WTC11 (cell line): ENCODE results near the gene DTX4. TPM values are rescaled to one million over a fixed set of nuclear protein-coding genes. Genes with fewer than 3 reads are reported as not detected.

ENCODE experiments used
- ATAC-seq: fragments of 200-7000 bp; cut with Tn5 transposase; 2 replicates; pipeline ENCODE4 v1.10.0; 2021; ENCODE audit warnings: mild to moderate bottlenecking, moderate library complexity
- CTCF ChIA-PET: fragments of 300-600 bp; sonication (Branson Sonifier 250); formaldehyde crosslinking; loops from one replicate; lab custom pipeline; 2021; ENCODE audit warnings: antibody characterized with exemption; lab: Charles Lee
- POLR2A ChIA-PET: fragments of 350-600 bp; sonication (Branson Sonifier 250); formaldehyde crosslinking; loops from one replicate; lab custom pipeline; 2021; ENCODE audit warnings: antibody characterized with exemption; lab: Charles Lee
- DNase-seq: peaks from one replicate; pipeline ENCODE4 v3.0.0; 2021; ENCODE audit warnings: low spot score
- H3K27ac Mint-ChIP-seq: 2 replicates; pipeline ENCODE4 v1.8.0; 2021; ENCODE audit warnings: mixed read lengths
- H3K27me3 Mint-ChIP-seq: 2 replicates; pipeline ENCODE4 v1.8.0; 2021; ENCODE audit warnings: low read depth, mild to moderate bottlenecking, moderate library complexity, mixed read lengths
- H3K36me3 Mint-ChIP-seq: 2 replicates; pipeline ENCODE4 v1.8.0; 2021; ENCODE audit warnings: mixed read lengths
- H3K4me1 Mint-ChIP-seq: 2 replicates; pipeline ENCODE4 v1.8.0; 2022; ENCODE audit warnings: mixed read lengths
- H3K4me3 Mint-ChIP-seq: 2 replicates; pipeline ENCODE4 v1.8.0; 2021; ENCODE audit warnings: mild to moderate bottlenecking, moderate library complexity, mixed read lengths
- H3K9me3 Mint-ChIP-seq: 2 replicates; pipeline ENCODE4 v1.8.0; 2021; ENCODE audit warnings: mixed read lengths
- ATF2 ChIP-seq: sonication (generic); formaldehyde crosslinking; IDR thresholded peaks from 2 replicates; pipeline ENCODE4 v1.8.1; 2022; ENCODE audit warnings: low read depth, missing genetic modification reagents, borderline replicate concordance
- E2F1 ChIP-seq: sonication (generic); formaldehyde crosslinking; IDR thresholded peaks from 2 replicates; pipeline ENCODE4 v1.8.0; 2022; ENCODE audit warnings: mild to moderate bottlenecking, missing genetic modification reagents
- GABPB1 ChIP-seq: sonication (generic); formaldehyde crosslinking; IDR thresholded peaks from 2 replicates; pipeline ENCODE4 v1.8.1; 2023; ENCODE audit warnings: mild to moderate bottlenecking, missing genetic modification reagents
- IRF2 ChIP-seq: sonication (generic); formaldehyde crosslinking; IDR thresholded peaks from 2 replicates; pipeline ENCODE4 v1.8.0; 2022; ENCODE audit warnings: low read depth, missing genetic modification reagents, borderline replicate concordance
- NFATC4 ChIP-seq: fragments of 250-450 bp; sonication (Bioruptor Pico); IDR thresholded peaks from 2 replicates; pipeline ENCODE4 v1.9.0; 2021; ENCODE audit warnings: mild to moderate bottlenecking
- NFE2L1 ChIP-seq: sonication (generic); formaldehyde crosslinking; IDR thresholded peaks from 2 replicates; pipeline ENCODE4 v1.8.1; 2023; ENCODE audit warnings: missing genetic modification reagents
- PRDM15 ChIP-seq: sonication (generic); formaldehyde crosslinking; IDR thresholded peaks from 2 replicates; pipeline ENCODE4 v1.8.0; 2022; ENCODE audit warnings: missing genetic modification reagents
- PREB ChIP-seq: sonication (generic); formaldehyde crosslinking; IDR thresholded peaks from 2 replicates; pipeline ENCODE4 v1.8.1; 2022; ENCODE audit warnings: mild to moderate bottlenecking, missing genetic modification reagents, moderate library complexity, borderline replicate concordance
- TCF7 ChIP-seq: sonication (generic); formaldehyde crosslinking; IDR thresholded peaks from 2 replicates; pipeline ENCODE4 v1.8.0; 2022; ENCODE audit warnings: mild to moderate bottlenecking, low read depth, missing genetic modification reagents, moderate library complexity
- TEAD1 ChIP-seq: sonication (generic); formaldehyde crosslinking; IDR thresholded peaks from 2 replicates; pipeline ENCODE4 v1.8.0; 2022; ENCODE audit warnings: mild to moderate bottlenecking, missing genetic modification reagents
- TEAD4 ChIP-seq: sonication (generic); formaldehyde crosslinking; IDR thresholded peaks from 2 replicates; pipeline ENCODE4 v1.8.0; 2022; ENCODE audit warnings: mild to moderate bottlenecking, missing genetic modification reagents
- ZMAT4 ChIP-seq: fragments of 250-450 bp; sonication (Bioruptor Pico); IDR thresholded peaks from 2 replicates; pipeline ENCODE4 v1.9.0; 2021; ENCODE audit warnings: mild to moderate bottlenecking
- ZNF232 ChIP-seq: sonication (generic); formaldehyde crosslinking; IDR thresholded peaks from 2 replicates; pipeline ENCODE4 v1.8.0; 2022; ENCODE audit warnings: mild to moderate bottlenecking, missing genetic modification reagents
- ZNF423 ChIP-seq: fragments of 250-450 bp; sonication (Bioruptor Pico); IDR thresholded peaks from 2 replicates; pipeline ENCODE4 v2.1.2; 2022; ENCODE audit warnings: mild to moderate bottlenecking, moderate library complexity
- ZNF532 ChIP-seq: fragments of 250-450 bp; sonication (Bioruptor Pico); IDR thresholded peaks from 2 replicates; pipeline ENCODE4 v1.9.0; 2021; ENCODE audit warnings: mild to moderate bottlenecking, borderline replicate concordance
- total RNA-seq: library from RNA; stranded (reverse); gene quantifications from 3 replicates; pipeline ENCODE4 v1.2.3, GENCODE V29; 2021

Gene DTX4
- total RNA-seq, 1 experiment from 2014 or later: 15.5 TPM

- no peak for TF ChIP-seq ZNF532 (CRISPR knock-in tag)
- TF ChIP-seq IRF2 (CRISPR knock-in tag): no peak
- no peak for TF ChIP-seq NFE2L1 (CRISPR knock-in tag)
- TF ChIP-seq ZNF232 (CRISPR knock-in tag): no peak
- no peak for TF ChIP-seq TEAD4
- no peak for TF ChIP-seq ZMAT4 (CRISPR knock-in tag)
- no peak for TF ChIP-seq PREB (CRISPR knock-in tag)
- no peak for TF ChIP-seq NFATC4 (CRISPR knock-in tag)
- no peak for TF ChIP-seq TEAD1 (CRISPR knock-in tag)
- TF ChIP-seq GABPB1 (CRISPR knock-in tag): no peak
- TF ChIP-seq TCF7 (CRISPR knock-in tag): no peak
- no peak for TF ChIP-seq PRDM15
- TF ChIP-seq E2F1 (CRISPR knock-in tag): no peak
- TF ChIP-seq ATF2 (CRISPR knock-in tag): no peak
- no peak for TF ChIP-seq ZNF423 (CRISPR knock-in tag)
- TF ChIP-seq, all 79 proteins: peak for 0
- H3K4me1 Mint-ChIP-seq: no peaks in the 10 kb centered on the region
- no peaks in the 10 kb centered on the region; the same call in 1 of the 2 replicates for H3K27me3 Mint-ChIP-seq
- H3K4me3 Mint-ChIP-seq: no peak overlapping the region
- DNase-seq (no peak), ATAC-seq (no peak)
- ChIA-PET CTCF (interaction anchor here (0.8 to 1.2 kb wide), 2 partner anchors 10 to 31 kb away, joined by 3 to 4 read pairs; no protein-coding TSS in a partner anchor), POLR2A (no interaction called here)
- no peaks in the 10 kb centered on the region for H3K9me3 Mint-ChIP-seq
- no peaks in the 10 kb centered on the region for H3K36me3 Mint-ChIP-seq
- no peak overlapping the region for H3K27ac Mint-ChIP-seq
Observed at GRCh38 chr11:59216641-59217564, 45.0 kb downstream of the DTX4 start.
